Suprapubic skin (tissue), 4 donors: ENCODE results near the gene CHST14. TPM values are rescaled to one million over a fixed set of nuclear protein-coding genes. Genes with fewer than 3 reads are reported as not detected.
"Not testable (repeated sequence)": the region's sequence is repeated elsewhere in the genome, so short reads cannot be mapped to it uniquely, and the experiment has no call there.

Experiments
- DNase-seq, 2 donors: peaks; one replicate each; pipeline ENCODE4 v3.0.0-alpha.2; 2019; ENCODE audit warnings: low spot score in 2 of 2
- H3K27ac ChIP-seq: fragments of 200-600 bp; sonication (generic); one replicate; pipeline ENCODE4 v1.5.1; 2019
- H3K27me3 ChIP-seq: fragments of 200-600 bp; sonication (generic); one replicate; pipeline ENCODE4 v1.5.1; 2019
- H3K36me3 ChIP-seq: fragments of 200-600 bp; sonication (generic); one replicate; pipeline ENCODE4 v1.5.1; 2019
- H3K4me1 ChIP-seq: fragments of 200-600 bp; sonication (generic); one replicate; pipeline ENCODE4 v1.5.1; 2019
- H3K4me3 ChIP-seq: fragments of 200-600 bp; sonication (generic); one replicate; pipeline ENCODE4 v1.5.1; 2019; ENCODE audit warnings: mild to moderate bottlenecking
- H3K9me3 ChIP-seq: fragments of 200-600 bp; sonication (generic); one replicate; pipeline ENCODE4 v1.5.1; 2019
- CTCF ChIP-seq, 2 donors: fragments of 200-600 bp in 1 of 2; fragments of 450-650 bp in 1 of 2; sonication (generic) in 1 of 2; IDR thresholded peaks; one replicate each; pipeline ENCODE4 v1.5.1; 2016 to 2019; ENCODE audit warnings: antibody characterized with exemption in 2 of 2, mild to moderate bottlenecking in 1 of 2, moderate library complexity in 1 of 2
- EP300 ChIP-seq: sonication (generic); formaldehyde crosslinking; IDR thresholded peaks from one replicate; pipeline ENCODE4 v1.6.1; 2017; ENCODE audit warnings: antibody characterized with exemption
- POLR2A ChIP-seq, 2 donors: fragments of 450-650 bp; IDR thresholded peaks; one replicate each; pipeline ENCODE4 v1.6.1; 2017; ENCODE audit warnings: antibody characterized with exemption in 2 of 2, mild to moderate bottlenecking in 2 of 2, moderate library complexity in 2 of 2
- POLR2AphosphoS5 ChIP-seq, 3 donors: sonication (generic); formaldehyde crosslinking; IDR thresholded peaks; one replicate each; pipeline ENCODE4 v1.6.1; 2017; ENCODE audit warnings: antibody characterized with exemption in 3 of 3
- WGBS: methylation state at CpG from one replicate; pipeline ENCODE4 v1.1.5; 2018; 5-methylcytosine and 5-hydroxymethylcytosine counted together
- total RNA-seq, 4 donors: library from RNA; depleted of rRNA; stranded (reverse); fragments of >200 nt; gene quantifications; one replicate each; pipeline ENCODE4 v1.1.0, GENCODE V29; 2016

CHST14 gene
- total RNA-seq, 4 donors from 2014 or later, result 6.9 to 13.6 (median 8.3) TPM

GRCh38 chr15:40452296-40453090 lies 18.3 kb upstream of the CHST14 start:
- H3K27me3 ChIP-seq, result no peaks in the 10 kb centered on the region
- no peaks in the 10 kb centered on the region for H3K36me3 ChIP-seq
- no peaks in the 10 kb centered on the region for H3K9me3 ChIP-seq
- H3K27ac ChIP-seq, result no peak overlapping the region
- DNase-seq, result no peak
- H3K4me1 ChIP-seq, result peaks cover 48% of the 10 kb centered on the region
- no peak for TF ChIP-seq POLR2AphosphoS5 (IDR thresholded peaks at IDR 0.05)
- TF ChIP-seq POLR2A (IDR thresholded peaks at IDR 0.05), result no peak
- TF ChIP-seq CTCF (IDR thresholded peaks at IDR 0.05), result no peak
- no peak for TF ChIP-seq EP300
- 80% methylated on average over 7 of the region's 11 CpGs for WGBS
- no peak overlapping the region for H3K4me3 ChIP-seq

GRCh38 chr15:40453941-40454340 lies 16.8 kb upstream of the CHST14 start:
- not testable (repeated sequence) for H3K27me3 ChIP-seq, H3K9me3 ChIP-seq, DNase-seq, H3K36me3 ChIP-seq, H3K27ac ChIP-seq, H3K4me3 ChIP-seq
- 61% methylated on average over 2 of the region's 3 CpGs for WGBS
- peaks cover 48% of the 10 kb centered on the region for H3K4me1 ChIP-seq

GRCh38 chr15:40454904-40455391 lies 15.8 kb upstream of the CHST14 start:
- WGBS, result 42% methylated on average over 9 of the region's 9 CpGs
- Histone ChIP-seq H3K4me1 (peaks cover 48% of the 10 kb centered on the region), H3K4me3 (no peak overlapping the region), H3K27me3 (no peaks in the 10 kb centered on the region), H3K9me3 (no peaks in the 10 kb centered on the region), H3K36me3 (peaks cover 16% of the 10 kb centered on the region), H3K27ac (no peak overlapping the region)
- TF ChIP-seq CTCF (IDR thresholded peaks at IDR 0.05), result no peak
- no peak for TF ChIP-seq EP300
- TF ChIP-seq POLR2A (IDR thresholded peaks at IDR 0.05), result no peak
- TF ChIP-seq POLR2AphosphoS5 (IDR thresholded peaks at IDR 0.05), result no peak
- no peak for DNase-seq

- Histone ChIP-seq H3K9me3 (no peaks in the 10 kb centered on the region), H3K4me1 (peaks cover 43% of the 10 kb centered on the region), H3K27ac (no peak overlapping the region), H3K27me3 (no peaks in the 10 kb centered on the region), H3K4me3 (no peak overlapping the region), H3K36me3 (peaks cover 19% of the 10 kb centered on the region)
- WGBS, result 12% methylated on average over 7 of the region's 7 CpGs
- no peak for DNase-seq
- TF ChIP-seq EP300 (no peak), POLR2AphosphoS5 (IDR thresholded peaks at IDR 0.05) (no peak), CTCF (IDR thresholded peaks at IDR 0.05) (no peak), POLR2A (IDR thresholded peaks at IDR 0.05) (no peak)
Observed at GRCh38 chr15:40456299-40456712, 14.5 kb upstream of the CHST14 start.

GRCh38 chr15:40456738-40457137 lies 14.0 kb upstream of the CHST14 start:
- Histone ChIP-seq H3K4me3 (no peak overlapping the region), H3K27ac (no peak overlapping the region), H3K4me1 (peaks cover 43% of the 10 kb centered on the region), H3K36me3 (peaks cover 20% of the 10 kb centered on the region), H3K9me3 (no peaks in the 10 kb centered on the region), H3K27me3 (no peaks in the 10 kb centered on the region)
- WGBS, result 77% methylated on average over 4 of the region's 4 CpGs
- TF ChIP-seq POLR2A (IDR thresholded peaks at IDR 0.05), result no peak
- no peak for TF ChIP-seq EP300
- no peak for TF ChIP-seq POLR2AphosphoS5 (IDR thresholded peaks at IDR 0.05)
- no peak for TF ChIP-seq CTCF (IDR thresholded peaks at IDR 0.05)
- no peak for DNase-seq
